B cell (primary cell): Measurements from ENCODE around the gene FBXO3. TPM values are rescaled to one million over a fixed set of nuclear protein-coding genes. Genes with fewer than 3 reads are reported as not detected.

ENCODE experiments used
- ATAC-seq: fragments of 200-7000 bp; cut with Tn5 transposase; one replicate; pipeline ENCODE4 v1.10.0; 2021; ENCODE audit warnings: low read depth, mild to moderate bottlenecking, moderate number of reproducible peaks, moderate library complexity
- CTCF ChIA-PET: fragments of 350-600 bp; sonication (Branson Sonifier 250); formaldehyde crosslinking; loops from one replicate; lab custom pipeline; 2021; ENCODE audit warnings: antibody characterized with exemption, inconsistent platforms; lab: Charles Lee
- POLR2A ChIA-PET: fragments of 350-600 bp; sonication (Branson Sonifier 250); formaldehyde crosslinking; loops from one replicate; lab custom pipeline; 2021; ENCODE audit warnings: antibody characterized with exemption; lab: Charles Lee
- DNase-seq: peaks from one replicate; pipeline ENCODE4 v3.0.0; 2013
- H2AFZ ChIP-seq: 2 replicates; pipeline ENCODE4 v1.6.1; 2012; ENCODE audit warnings: mild to moderate bottlenecking, low read depth, low read length; ENCODE audit not compliant: insufficient read depth, poor library complexity, severe bottlenecking
- H3K27ac ChIP-seq, 2 donors: 1 replicate in 1 of 2; 2 replicates in 1 of 2; pipeline ENCODE4 v1.5.1; 2012 to 2013; ENCODE audit warnings: low read length in 2 of 2, mild to moderate bottlenecking in 2 of 2, moderate library complexity in 1 of 2
- H3K27me3 ChIP-seq, 4 experiments: fragments of 200-600 bp in 1 of 4; sonication (generic) in 1 of 4; replicated peaks in 1 of 4; 1 replicate in 2 of 4; 2 replicates in 2 of 4; pipeline versions ENCODE4 v1.6.1 to v1.7.0; 2013 to 2016; ENCODE audit warnings: low read length in 3 of 4, mild to moderate bottlenecking in 2 of 4, mixed read lengths in 1 of 4, moderate library complexity in 1 of 4; ENCODE audit not compliant: insufficient read depth in 4 of 4, control insufficient read depth in 3 of 4; ENCODE audit errors: control extremely low read depth in 1 of 4
- H3K36me3 ChIP-seq, 2 experiments: replicated peaks in 1 of 2; 1 replicate in 1 of 2; 2 replicates in 1 of 2; pipeline versions ENCODE4 v1.6.1 to v1.7.1; 2013; ENCODE audit warnings: low read length in 1 of 2; ENCODE audit not compliant: insufficient read depth in 2 of 2, control insufficient read depth in 1 of 2; ENCODE audit errors: control extremely low read depth in 1 of 2, extremely low read depth in 1 of 2
- H3K4me1 ChIP-seq, 2 donors: fragments of 200-600 bp in 1 of 2; sonication (generic) in 1 of 2; 1 replicate in 1 of 2; 2 replicates in 1 of 2; pipeline versions ENCODE4 v1.5.1 to v1.6.1; 2013 to 2017; ENCODE audit warnings: low read length in 2 of 2; ENCODE audit not compliant: control insufficient read depth in 2 of 2, insufficient read depth in 2 of 2
- H3K4me2 ChIP-seq: replicated peaks from 2 replicates; pipeline ENCODE3; 2012; ENCODE audit warnings: mild to moderate bottlenecking, low read depth, low read length; ENCODE audit not compliant: poor library complexity, severe bottlenecking
- H3K4me3 ChIP-seq, 5 experiments: fragments of 200-600 bp in 1 of 5; sonication (generic) in 1 of 5; 1 replicate in 3 of 5; 2 replicates in 2 of 5; pipeline versions ENCODE4 v1.5.1 to v1.7.0; 2011 to 2016; ENCODE audit warnings: low read length in 4 of 5, mild to moderate bottlenecking in 4 of 5, low read depth in 2 of 5, control low read depth in 1 of 5, moderate library complexity in 1 of 5; ENCODE audit not compliant: insufficient read depth in 1 of 5; ENCODE audit errors: control extremely low read depth in 1 of 5, extremely low read depth in 1 of 5
- H3K79me2 ChIP-seq: fragments of 200-600 bp; sonication (generic); one replicate; pipeline ENCODE4 v1.6.0; 2016; ENCODE audit warnings: low read length; ENCODE audit not compliant: control insufficient read depth, insufficient read depth
- H3K9ac ChIP-seq: fragments of 200-600 bp; sonication (generic); 2 replicates; pipeline ENCODE4 v1.6.1; 2017; ENCODE audit warnings: mild to moderate bottlenecking, low read length, moderate library complexity
- H3K9me3 ChIP-seq, 3 donors: one replicate each; pipeline versions ENCODE4 v1.6.1 to v1.7.1; 2013; ENCODE audit warnings: low read length in 2 of 3; ENCODE audit not compliant: control insufficient read depth in 2 of 3, insufficient read depth in 1 of 3; ENCODE audit errors: control extremely low read depth in 1 of 3
- H4K20me1 ChIP-seq: 2 replicates; pipeline ENCODE4 v1.6.0; 2012; ENCODE audit warnings: mild to moderate bottlenecking, low read length; ENCODE audit not compliant: insufficient read depth, control insufficient read depth, poor library complexity, severe bottlenecking
- H3K27ac Mint-ChIP-seq: one replicate; pipeline ENCODE4 v1.8.0; 2021; ENCODE audit warnings: mixed read lengths
- H3K27me3 Mint-ChIP-seq: one replicate; pipeline ENCODE4 v1.8.0; 2021; ENCODE audit warnings: mixed read lengths
- H3K4me1 Mint-ChIP-seq: one replicate; pipeline ENCODE4 v1.8.0; 2021; ENCODE audit warnings: mixed read lengths
- H3K4me3 Mint-ChIP-seq: one replicate; pipeline ENCODE4 v1.8.0; 2021; ENCODE audit warnings: mixed read lengths
- H3K9me3 Mint-ChIP-seq: one replicate; pipeline ENCODE4 v1.8.0; 2022; ENCODE audit warnings: mixed read lengths; ENCODE audit not compliant: insufficient read depth
- EZH2 ChIP-seq: IDR thresholded peaks from 2 replicates; pipeline ENCODE4 v1.6.1; 2012; ENCODE audit warnings: borderline replicate concordance, low read depth, mild to moderate bottlenecking, moderate library complexity, low read length; ENCODE audit not compliant: insufficient read depth, poor library complexity, severe bottlenecking
- WGBS: methylation state at CpG from one replicate; pipeline ENCODE4 v1.1.5; 2013; ENCODE audit warnings: missing lambda C conversion rate; ENCODE audit not compliant: insufficient coverage; 5-methylcytosine and 5-hydroxymethylcytosine counted together
- intact Hi-C: fragments of 100-400 bp; cut with micrococcal nuclease; formaldehyde crosslinking; loops from one replicate; pipeline ENCODE4 v1.10.0; 2022
- polyA plus RNA-seq: library from polyadenylated mRNA; depleted of rRNA; stranded (reverse); fragments of >200 nt; gene quantifications from 2 replicates; pipeline ENCODE4 v1.2.3, GENCODE V29; 2012
- total RNA-seq, 2 donors: library from RNA; stranded (reverse); fragments of 120-200 nt in 1 of 2; gene quantifications; 1 replicate in 1 of 2; 2 replicates in 1 of 2; pipeline versions ENCODE4 v1.2.3 to v1.2.4, GENCODE V29; 2013 to 2022
- TF ChIP-seq, protein P1 (sequence below): fragments of 200-600 bp; IDR thresholded peaks from one replicate; pipeline ENCODE4 v1.8.0; 2022; ENCODE audit warnings: antibody characterized with exemption, mild to moderate bottlenecking

Gene FBXO3
- total and polyA plus RNA-seq, 2 donors (not counting 1 experiment from before 2014, with no cell fraction given), result 16.8 to 34.3 TPM

DNA sequence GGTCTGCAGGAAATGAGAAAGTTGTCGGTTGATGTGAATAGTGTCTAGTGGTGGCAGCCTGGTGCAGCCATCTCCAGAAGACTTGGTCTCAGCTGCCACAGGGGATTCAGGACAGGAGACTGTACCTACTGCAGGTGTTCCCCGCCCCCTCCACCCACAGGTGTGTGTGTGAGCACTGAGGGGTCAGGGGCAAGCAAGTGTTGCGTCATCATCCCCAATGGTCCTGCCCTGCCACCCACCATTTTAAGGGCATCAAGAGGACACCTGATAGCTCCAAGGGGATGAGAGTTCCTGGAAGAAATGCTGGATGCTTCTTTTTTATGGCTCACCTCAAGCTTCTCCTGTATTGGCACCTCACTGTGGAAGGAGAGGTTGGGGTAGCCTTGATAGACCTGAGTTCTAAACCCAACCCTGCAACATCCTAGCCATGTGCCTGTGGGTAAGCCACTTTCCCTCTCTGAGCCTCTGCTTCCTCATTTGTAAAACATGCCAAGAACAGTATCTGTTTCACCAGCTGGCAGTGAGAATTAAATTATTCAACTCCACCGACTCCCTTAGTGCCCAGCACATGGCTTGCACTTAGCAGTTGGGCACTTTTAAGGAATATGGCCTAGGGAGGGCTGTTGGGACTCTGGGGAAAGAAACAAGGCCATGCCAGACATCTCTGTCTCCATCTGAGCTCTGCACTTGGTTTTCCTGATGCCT lies 79.8 kb downstream of the FBXO3 start:
- ATAC-seq (no peak), DNase-seq (no peak)
- POLR2A ChIA-PET, result no interaction called here
- H4K20me1 ChIP-seq, result no peaks in the 10 kb centered on the region
- Mint-ChIP-seq H3K27ac (no peak overlapping the region), H3K27me3 (peaks cover 13% of the 10 kb centered on the region), H3K4me1 (peaks cover 5% of the 10 kb centered on the region), H3K9me3 (no peaks in the 10 kb centered on the region), H3K4me3 (no peak overlapping the region)
- WGBS, result 100% methylated on average over 1 of the region's 4 CpGs
- no peaks in the 10 kb centered on the region for H3K36me3 ChIP-seq
- H3K9ac ChIP-seq, result no peak overlapping the region
- CTCF ChIA-PET, result interaction anchor here (0.9 to 1.3 kb wide), 2 partner anchors 48 to 333 kb away, joined by 3 read pairs; no protein-coding TSS in a partner anchor
- H3K27ac ChIP-seq, result no peak overlapping the region
- H3K4me1 ChIP-seq, result peaks cover 0 to 2% of the 10 kb centered on the region in 2 donors
- H3K9me3 ChIP-seq, result no peaks in the 10 kb centered on the region
- no peaks in the 10 kb centered on the region for H3K79me2 ChIP-seq
- H2AFZ ChIP-seq, result no peak overlapping the region
- TF ChIP-seq EZH2, result no peak
- H3K4me2 ChIP-seq, result no peak overlapping the region
- H3K4me3 ChIP-seq, result no peak overlapping the region
- intact Hi-C loops, result no loop called here
- peaks cover 0 to 14% (median 1%) of the 10 kb centered on the region in 4 experiments for H3K27me3 ChIP-seq

GRCh38 chr11:33692541-33692940 lies 81.8 kb downstream of the FBXO3 start:
- no peak for ATAC-seq

More at GRCh38 chr11:33692541-33692940, 81.8 kb downstream of the FBXO3 start:
- intact Hi-C loops, result no loop called here
- H3K27ac ChIP-seq, result no peak overlapping the region
- no peak overlapping the region for H2AFZ ChIP-seq
- H3K27me3 ChIP-seq, result peaks cover 0 to 13% (median 1%) of the 10 kb centered on the region in 4 experiments
- TF ChIP-seq EZH2, result no peak
- TF ChIP-seq, protein P1, sequence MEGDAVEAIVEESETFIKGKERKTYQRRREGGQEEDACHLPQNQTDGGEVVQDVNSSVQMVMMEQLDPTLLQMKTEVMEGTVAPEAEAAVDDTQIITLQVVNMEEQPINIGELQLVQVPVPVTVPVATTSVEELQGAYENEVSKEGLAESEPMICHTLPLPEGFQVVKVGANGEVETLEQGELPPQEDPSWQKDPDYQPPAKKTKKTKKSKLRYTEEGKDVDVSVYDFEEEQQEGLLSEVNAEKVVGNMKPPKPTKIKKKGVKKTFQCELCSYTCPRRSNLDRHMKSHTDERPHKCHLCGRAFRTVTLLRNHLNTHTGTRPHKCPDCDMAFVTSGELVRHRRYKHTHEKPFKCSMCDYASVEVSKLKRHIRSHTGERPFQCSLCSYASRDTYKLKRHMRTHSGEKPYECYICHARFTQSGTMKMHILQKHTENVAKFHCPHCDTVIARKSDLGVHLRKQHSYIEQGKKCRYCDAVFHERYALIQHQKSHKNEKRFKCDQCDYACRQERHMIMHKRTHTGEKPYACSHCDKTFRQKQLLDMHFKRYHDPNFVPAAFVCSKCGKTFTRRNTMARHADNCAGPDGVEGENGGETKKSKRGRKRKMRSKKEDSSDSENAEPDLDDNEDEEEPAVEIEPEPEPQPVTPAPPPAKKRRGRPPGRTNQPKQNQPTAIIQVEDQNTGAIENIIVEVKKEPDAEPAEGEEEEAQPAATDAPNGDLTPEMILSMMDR, result no peak
- peaks cover 13% of the 10 kb centered on the region for H3K27me3 Mint-ChIP-seq
- no peak for DNase-seq
- H3K9ac ChIP-seq, result no peak overlapping the region
- CTCF ChIA-PET, result no interaction called here
- no peaks in the 10 kb centered on the region for H3K9me3 Mint-ChIP-seq
- no peak overlapping the region for H3K4me2 ChIP-seq
- no peak overlapping the region for H3K4me3 Mint-ChIP-seq
- POLR2A ChIA-PET, result interaction anchor here (0.6 kb wide), 1 partner anchor 395 kb away, joined by 12 read pairs; no protein-coding TSS in a partner anchor
- H4K20me1 ChIP-seq, result no peaks in the 10 kb centered on the region
- no peaks in the 10 kb centered on the region for H3K79me2 ChIP-seq
- H3K4me3 ChIP-seq, result no peak overlapping the region
- 100% methylated on average over 4 of the region's 5 CpGs for WGBS
- peaks cover 0 to 2% of the 10 kb centered on the region in 2 donors for H3K4me1 ChIP-seq
- H3K4me1 Mint-ChIP-seq, result peaks cover 4% of the 10 kb centered on the region
- no peaks in the 10 kb centered on the region for H3K36me3 ChIP-seq
- H3K9me3 ChIP-seq, result peaks cover 0 to 3% (median 0%) of the 10 kb centered on the region in 3 donors
- H3K27ac Mint-ChIP-seq, result no peak overlapping the region
